SU-DHL-6 (cell line): ENCODE data around the gene STIMATE.

Experiments
- CTCF ChIP-seq: fragments of 200-600 bp; sonication (generic); IDR thresholded peaks from one replicate; pipeline ENCODE4 v1.5.1; 2017; ENCODE audit warnings: antibody characterized with exemption, mild to moderate bottlenecking, low read length, moderate library complexity; ENCODE audit not compliant: insufficient read depth, poor library complexity, severe bottlenecking
- EZH2phosphoT487 ChIP-seq: fragments of 200-600 bp; sonication (generic), shearing (Covaris generic); conservative IDR thresholded peaks from 2 replicates; pipeline ENCODE4 v1.6.1; 2018; ENCODE audit warnings: mild to moderate bottlenecking, antibody characterized with exemption, low read length, moderate library complexity, mixed read lengths

GRCh38 chr3:52904552-52904951, 7.2 kb upstream of the STIMATE start:
- TF ChIP-seq CTCF (no peak), EZH2phosphoT487 (no peak)
